ENCODE results near the gene LSM14B. TPM values are rescaled to one million over a fixed set of nuclear protein-coding genes. Genes with fewer than 3 reads are reported as not detected.

Gene LSM14B
- total RNA-seq, 4 donors from 2014 or later = 27.1 to 35.5 (median 33.3) TPM

DNA sequence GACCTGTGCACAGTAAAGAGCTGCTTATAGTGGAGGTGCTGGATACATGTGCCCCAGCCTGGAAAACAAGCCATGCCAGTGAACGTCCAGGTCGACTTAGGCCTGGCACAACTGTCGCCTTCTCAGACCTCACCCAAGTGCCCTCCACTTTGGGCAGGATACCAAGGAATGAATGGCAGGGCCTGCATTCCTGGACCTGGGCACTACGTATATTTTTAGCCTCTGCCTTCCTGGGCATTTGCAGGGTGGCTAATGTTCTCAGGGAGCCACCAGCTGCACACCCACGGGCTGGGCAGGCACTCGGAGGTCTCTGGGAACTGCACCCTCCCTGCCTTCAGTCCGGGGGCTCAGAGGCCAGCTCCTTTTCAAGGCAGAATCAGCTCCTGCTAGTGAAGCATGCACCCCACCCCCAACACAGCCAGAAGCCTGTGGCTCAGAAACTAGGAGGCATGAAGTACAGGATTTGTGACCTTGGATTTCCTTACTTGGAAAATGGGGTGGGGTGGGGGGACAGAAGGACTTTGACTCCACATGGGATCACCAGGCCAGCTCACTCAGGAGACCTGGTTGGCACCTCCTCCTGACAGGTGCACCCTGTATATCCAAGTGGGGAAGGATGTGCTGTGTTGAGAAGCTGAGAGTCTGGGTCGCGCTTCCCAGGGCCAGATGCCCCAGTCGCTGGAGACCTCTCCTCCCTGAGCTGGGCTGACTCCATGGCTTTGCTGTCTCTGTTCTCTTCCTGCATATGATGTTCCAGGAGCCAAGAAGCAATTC, 2.5 kb upstream of the LSM14B start:
- H3K4me3 ChIP-seq = no peak overlapping the region
- DNase-seq = peak in 2 of 3 donors; percentile 67 to 79
- peaks cover 0 to 3% (median 0%) of the 10 kb centered on the region in 3 donors for H3K36me3 ChIP-seq
- TF ChIP-seq, protein P1, sequence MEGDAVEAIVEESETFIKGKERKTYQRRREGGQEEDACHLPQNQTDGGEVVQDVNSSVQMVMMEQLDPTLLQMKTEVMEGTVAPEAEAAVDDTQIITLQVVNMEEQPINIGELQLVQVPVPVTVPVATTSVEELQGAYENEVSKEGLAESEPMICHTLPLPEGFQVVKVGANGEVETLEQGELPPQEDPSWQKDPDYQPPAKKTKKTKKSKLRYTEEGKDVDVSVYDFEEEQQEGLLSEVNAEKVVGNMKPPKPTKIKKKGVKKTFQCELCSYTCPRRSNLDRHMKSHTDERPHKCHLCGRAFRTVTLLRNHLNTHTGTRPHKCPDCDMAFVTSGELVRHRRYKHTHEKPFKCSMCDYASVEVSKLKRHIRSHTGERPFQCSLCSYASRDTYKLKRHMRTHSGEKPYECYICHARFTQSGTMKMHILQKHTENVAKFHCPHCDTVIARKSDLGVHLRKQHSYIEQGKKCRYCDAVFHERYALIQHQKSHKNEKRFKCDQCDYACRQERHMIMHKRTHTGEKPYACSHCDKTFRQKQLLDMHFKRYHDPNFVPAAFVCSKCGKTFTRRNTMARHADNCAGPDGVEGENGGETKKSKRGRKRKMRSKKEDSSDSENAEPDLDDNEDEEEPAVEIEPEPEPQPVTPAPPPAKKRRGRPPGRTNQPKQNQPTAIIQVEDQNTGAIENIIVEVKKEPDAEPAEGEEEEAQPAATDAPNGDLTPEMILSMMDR (IDR thresholded peaks at IDR 0.05) = no peak
- TF ChIP-seq POLR2A (IDR thresholded peaks at IDR 0.05) = peak in 1 of 2 donors; percentile 79
- H3K27ac ChIP-seq = peak overlapping the region in 3 of 4 donors; percentile 82 to 98 (median 94)
- H3K9me3 ChIP-seq = peaks cover 0 to 9% (median 0%) of the 10 kb centered on the region in 4 donors
- peaks cover 3 to 21% (median 10%) of the 10 kb centered on the region in 4 donors for H3K4me1 ChIP-seq
- no peaks in the 10 kb centered on the region for H3K27me3 ChIP-seq

- TF ChIP-seq, protein P1 (IDR thresholded peaks at IDR 0.05) = no peak
- TF ChIP-seq POLR2A (IDR thresholded peaks at IDR 0.05) = no peak
- H3K27ac ChIP-seq = peak overlapping the region in 3 of 4 donors; percentile 82 to 98 (median 94)
- H3K4me3 ChIP-seq = no peak overlapping the region
- H3K4me1 ChIP-seq = peaks cover 3 to 21% (median 10%) of the 10 kb centered on the region in 4 donors
- H3K36me3 ChIP-seq = peaks cover 0 to 9% (median 0%) of the 10 kb centered on the region in 3 donors
- no peaks in the 10 kb centered on the region for H3K27me3 ChIP-seq
- H3K9me3 ChIP-seq = peaks cover 0 to 8% (median 0%) of the 10 kb centered on the region in 4 donors
- no peak for DNase-seq
Measured at GRCh38 chr20:62120365-62120762, 1.9 kb upstream of the LSM14B start.

DNA sequence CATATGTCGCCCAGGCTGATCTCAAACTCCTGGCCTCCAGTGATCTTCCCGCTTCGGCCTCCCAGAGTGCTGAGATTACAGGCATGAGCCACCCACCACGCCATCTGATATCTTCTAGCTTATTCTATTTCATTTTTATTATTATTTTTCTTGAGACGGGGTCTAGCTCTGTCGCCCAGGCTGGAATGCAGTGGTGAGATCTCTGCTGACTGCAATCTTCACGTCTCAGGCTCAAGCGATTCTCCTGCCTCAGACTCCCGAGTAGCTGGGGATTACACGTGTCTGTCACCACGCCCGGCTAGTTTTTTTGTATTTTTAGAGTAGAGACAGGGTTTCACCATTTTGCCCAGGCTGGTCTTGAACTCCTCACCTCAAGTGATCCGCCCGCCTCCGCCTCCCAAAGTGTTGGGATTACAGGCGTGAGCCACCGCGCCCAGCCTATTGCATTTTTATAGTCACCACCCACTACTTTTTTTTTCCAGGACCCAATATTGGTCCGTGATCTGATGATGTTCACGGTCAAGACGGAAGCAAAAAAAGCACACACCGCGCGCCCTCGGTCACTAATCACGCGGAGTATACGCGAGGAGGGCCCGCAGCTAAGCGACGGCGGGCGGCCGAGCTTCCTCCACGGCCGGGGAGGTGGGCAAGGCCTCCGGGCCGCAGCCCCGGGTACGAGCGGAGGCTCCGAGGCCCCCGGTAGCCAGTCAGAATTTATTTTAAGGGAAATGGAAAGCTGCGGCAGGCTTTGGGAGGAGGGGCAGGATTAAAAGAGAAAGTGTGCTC, 1.1 kb upstream of the LSM14B start:
- Histone ChIP-seq H3K36me3 (peaks cover 0 to 18% (median 0%) of the 10 kb centered on the region in 3 donors), H3K4me3 (peak overlapping the region; percentile 64 to 99 (median 95)), H3K27me3 (no peaks in the 10 kb centered on the region), H3K4me1 (peaks cover 3 to 21% (median 10%) of the 10 kb centered on the region in 4 donors), H3K27ac (peak overlapping the region; percentile 94 to 98 (median 96)), H3K9me3 (peaks cover 0 to 8% (median 0%) of the 10 kb centered on the region in 4 donors)
- TF ChIP-seq, protein P1 (IDR thresholded peaks at IDR 0.05) = no peak
- TF ChIP-seq POLR2A (IDR thresholded peaks at IDR 0.05) = peak in 1 of 2 donors; percentile 71
- DNase-seq = peak in 1 of 3 donors; percentile 73

DNA sequence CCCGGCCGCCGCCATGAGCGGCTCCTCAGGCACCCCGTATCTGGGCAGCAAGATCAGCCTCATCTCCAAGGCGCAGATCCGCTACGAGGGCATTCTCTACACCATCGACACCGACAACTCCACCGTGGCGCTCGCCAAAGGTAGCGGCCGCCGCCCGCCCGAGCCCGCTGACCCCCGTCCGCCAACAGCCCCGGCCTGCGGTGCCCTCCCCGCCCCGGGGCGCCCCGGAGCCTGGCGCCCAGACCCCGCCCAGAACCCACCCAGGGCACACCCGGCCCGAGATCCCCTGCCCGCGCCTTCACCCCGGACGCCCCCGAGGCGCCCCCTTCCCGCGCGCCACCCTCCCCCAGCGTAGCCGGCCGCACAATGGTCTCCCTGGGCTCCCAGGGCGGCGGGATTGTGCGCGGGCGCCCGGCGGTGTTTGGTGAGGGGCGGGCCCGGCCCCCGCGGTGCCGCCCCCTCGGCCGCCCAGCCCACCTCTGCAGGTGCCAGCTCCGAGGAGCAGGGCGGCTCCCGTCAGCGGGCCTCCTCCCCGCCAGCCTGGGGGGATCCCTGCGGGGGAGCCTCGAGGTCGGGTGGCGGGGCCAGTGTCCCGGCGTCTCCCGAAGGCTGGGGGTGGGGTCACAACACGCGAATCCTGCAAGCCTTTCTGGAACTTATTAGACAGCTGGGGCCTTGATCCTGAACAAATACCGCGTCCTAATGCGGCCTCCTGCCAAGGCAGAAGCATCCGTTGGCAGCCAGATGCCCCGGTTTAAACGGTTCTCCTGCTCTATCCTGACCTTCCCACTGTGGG, 577 bp downstream of the LSM14B start:
- Histone ChIP-seq H3K4me1 (peaks cover 3 to 21% (median 10%) of the 10 kb centered on the region in 4 donors), H3K27me3 (no peaks in the 10 kb centered on the region), H3K4me3 (peak overlapping the region; percentile 69 to 99 (median 95)), H3K27ac (peak overlapping the region; percentile 83 to 97 (median 92)), H3K36me3 (peaks cover 0 to 34% (median 0%) of the 10 kb centered on the region in 3 donors), H3K9me3 (no peaks in the 10 kb centered on the region)
- DNase-seq = peak; percentile 50 to 72 (median 64)
- TF ChIP-seq, protein P1 (IDR thresholded peaks at IDR 0.05) = no peak
- TF ChIP-seq POLR2A (IDR thresholded peaks at IDR 0.05) = no peak

Data from Peyer's patch (tissue), 4 donors.